Heart right ventricle (tissue), 16 donors: Measurements from ENCODE around the gene HOXA11. TPM values are rescaled to one million over a fixed set of nuclear protein-coding genes. Genes with fewer than 3 reads are reported as not detected.

Source experiments
- ATAC-seq, 8 donors: fragments of 200-7000 bp; cut with Tn5 transposase; one replicate each; pipeline ENCODE4 v1.9.1; 2020; ENCODE audit warnings: mild to moderate bottlenecking in 8 of 8, moderate library complexity in 8 of 8, moderate number of reproducible peaks in 1 of 8
- DNase-seq, 2 donors: peaks; one replicate each; pipeline ENCODE4 v3.0.0-alpha.2; 2020
- H3K27ac ChIP-seq, 10 donors: fragments of 200-600 bp; sonication (generic) in 2 of 10; one replicate each; pipeline versions ENCODE4 v1.5.0 to v1.8.0; 2020 to 2022; ENCODE audit warnings: mild to moderate bottlenecking in 3 of 10
- H3K27me3 ChIP-seq, 7 donors: fragments of 200-600 bp; one replicate each; pipeline ENCODE4 v1.8.0; 2021 to 2022; ENCODE audit warnings: mild to moderate bottlenecking in 2 of 7
- H3K36me3 ChIP-seq, 9 donors: fragments of 200-600 bp; sonication (generic) in 1 of 9; one replicate each; pipeline versions ENCODE4 v1.5.0 to v1.8.0; 2020 to 2022; ENCODE audit warnings: mild to moderate bottlenecking in 2 of 9
- H3K4me1 ChIP-seq, 9 donors: fragments of 200-600 bp; sonication (generic) in 1 of 9; one replicate each; pipeline versions ENCODE4 v1.5.0 to v1.8.0; 2020 to 2022; ENCODE audit warnings: mild to moderate bottlenecking in 4 of 9
- H3K4me3 ChIP-seq, 10 donors: fragments of 200-600 bp; sonication (generic) in 2 of 10; one replicate each; pipeline versions ENCODE4 v1.5.0 to v1.8.0; 2020 to 2022; ENCODE audit warnings: mild to moderate bottlenecking in 7 of 10, moderate library complexity in 2 of 10
- H3K9me3 ChIP-seq, 11 donors: fragments of 200-600 bp in 10 of 11; sonication (generic) in 2 of 11; one replicate each; pipeline versions ENCODE4 v1.5.0 to v1.8.0; 2013 to 2022; ENCODE audit warnings: mild to moderate bottlenecking in 2 of 11, control low read depth in 1 of 11, moderate library complexity in 1 of 11
- CTCF ChIP-seq, 9 donors: fragments of 200-600 bp; sonication (generic) in 2 of 9; IDR thresholded peaks; one replicate each; pipeline versions ENCODE4 v1.5.0 to v1.8.0; 2021 to 2022; ENCODE audit warnings: antibody characterized with exemption in 9 of 9, mild to moderate bottlenecking in 5 of 9, moderate library complexity in 1 of 9
- WGBS, 2 donors: extraction: QIAGEN DNeasy Blood & Tissue Kit; methylation state at CpG; one replicate each; pipeline ENCODE4 v1.1.7; 2013; ENCODE audit warnings: inconsistent platforms in 1 of 2; 5-methylcytosine and 5-hydroxymethylcytosine counted together
- intact Hi-C, 10 donors: fragments of 100-400 bp; cut with DNase I; formaldehyde crosslinking; loops; one replicate each; pipeline versions ENCODE4 v1.11.1 to v1.14.2; 2022
- polyA plus RNA-seq, 2 donors: library from polyadenylated mRNA; stranded (reverse); fragments of 200-250 nt; gene quantifications; one replicate each; pipeline ENCODE4 v1.2.3, GENCODE V29; 2013
- total RNA-seq, 10 donors: library from RNA; stranded (reverse); fragmentation: NEBNext Ultra II Directional in 3 of 10; extraction: Animal tissue kit (Norgen Biotek cat#: 25700) in 3 of 10; gene quantifications; one replicate each; pipeline versions ENCODE4 v1.2.1 to v1.2.4, GENCODE V29; 2021 to 2023
- donor health status: Arrhythmogenic right ventricular cardiomyopathy.
- donor health status: ischemic (EF 13 %, LVEDD 7.1; RV severe dilation, severe dysfunction).
- donor health status: healthy with polysubstance abuse.
- donor health status: DM: no; HTN: yes; CAD: no.
- donor health status: DM: no; HTN: no; CAD: no.
- donor health status: ischemic (EF 25% LVEDD 6.9; RV normal size, moderate dysfunction).
- donor health status: ischemic (EF 25% LVEDD 5.7; RV mildly dilated, moderate dysfunction).
- donor health status: healthy.
- donor health status: DM: yes; HTN: yes; CAD: no.
- donor health status: Ischemic cardiomyopathy.
- donor health status: ischemic (EF 35%, LVEDD 5.7; RV mildly dilated, moderate dysfunction).
- donor health status: nonischemic (EF 11% LVEDD 7.7; RV severe dilation, severe dysfunction).
- donor health status: DM: yes; HTN: yes; CAD: no.
- donor health status: PGD.
- donor health status: ischemic (EF 29% LVEDD 5.4; RV normal size, mild dysfunction).
- donor health status: nonischemic (EF 23%, LVEDD 6.1; RV moderate dilation, normal function).

The HOXA11 gene
- total and polyA plus RNA-seq, 12 donors = not detected

GRCh38 chr7:27142580-27143022, 42.4 kb downstream of the HOXA11 start:
- no peak for ATAC-seq
- Histone ChIP-seq H3K36me3 (no peaks in the 10 kb centered on the region), H3K27me3 (peaks cover 60 to 100% (median 100%) of the 10 kb centered on the region in 7 donors), H3K4me1 (peaks cover 0 to 55% (median 26%) of the 10 kb centered on the region in 9 donors), H3K4me3 (peak overlapping the region; percentile 10 to 60 (median 36)), H3K9me3 (no peaks in the 10 kb centered on the region), H3K27ac (peak overlapping the region in 1 of 10 donors; percentile 56)
- no peak for TF ChIP-seq CTCF (IDR thresholded peaks at IDR 0.05)
- intact Hi-C loops = no loop called here
- no peak for DNase-seq
- WGBS, 2 donors = 7 to 8% methylated on average over 29 of the region's 29 CpGs

- WGBS, 2 donors = 7 to 14% methylated on average over 30 of the region's 30 CpGs
- DNase-seq = no peak
- ATAC-seq = no peak
- no peak overlapping the region for H3K27ac ChIP-seq
- intact Hi-C loops = no loop called here
- H3K9me3 ChIP-seq = no peaks in the 10 kb centered on the region
- no peaks in the 10 kb centered on the region for H3K36me3 ChIP-seq
- peaks cover 0 to 49% (median 21%) of the 10 kb centered on the region in 9 donors for H3K4me1 ChIP-seq
- TF ChIP-seq CTCF (IDR thresholded peaks at IDR 0.05) = no peak
- peak overlapping the region in 9 of 10 donors; percentile 10 to 60 (median 33) for H3K4me3 ChIP-seq
- H3K27me3 ChIP-seq = peaks cover 56 to 100% (median 100%) of the 10 kb centered on the region in 7 donors
These were observed 43.0 kb downstream of the HOXA11 start for GRCh38 chr7:27141923-27142579.

- no peak for ATAC-seq
- Histone ChIP-seq H3K4me3 (peak overlapping the region in 2 of 10 donors; percentile 56 to 60), H3K36me3 (no peaks in the 10 kb centered on the region), H3K9me3 (no peaks in the 10 kb centered on the region), H3K4me1 (peaks cover 0 to 48% (median 21%) of the 10 kb centered on the region in 9 donors), H3K27ac (no peak overlapping the region), H3K27me3 (peaks cover 56 to 100% (median 100%) of the 10 kb centered on the region in 7 donors)
- intact Hi-C loops = no loop called here
- 29 to 36% methylated on average over 18 of the region's 18 CpGs for WGBS, 2 donors
- DNase-seq = no peak
- TF ChIP-seq CTCF (IDR thresholded peaks at IDR 0.05) = no peak
These were observed 43.7 kb downstream of the HOXA11 start for GRCh38 chr7:27141137-27141922.

GRCh38 chr7:27140126-27140857, 44.7 kb downstream of the HOXA11 start:
- H3K27me3 ChIP-seq = peaks cover 49 to 100% (median 100%) of the 10 kb centered on the region in 7 donors
- no peaks in the 10 kb centered on the region for H3K36me3 ChIP-seq
- ATAC-seq = no peak
- no peak for DNase-seq
- H3K27ac ChIP-seq = no peak overlapping the region
- WGBS, 2 donors = 33 to 42% methylated on average over 15 of the region's 15 CpGs
- H3K4me3 ChIP-seq = no peak overlapping the region
- intact Hi-C loops = no loop called here
- H3K9me3 ChIP-seq = no peaks in the 10 kb centered on the region
- TF ChIP-seq CTCF (IDR thresholded peaks at IDR 0.05) = no peak
- H3K4me1 ChIP-seq = peaks cover 0 to 43% (median 19%) of the 10 kb centered on the region in 9 donors
